Glomerular endothelial cell (primary cell): ENCODE data around the gene TTC28. TPM values are rescaled to one million over a fixed set of nuclear protein-coding genes. Genes with fewer than 3 reads are reported as not detected.
"Not testable (repeated sequence)": the region's sequence is repeated elsewhere in the genome, so short reads cannot be mapped to it uniquely, and the experiment has no call there.

ENCODE experiments used
- DNase-seq: peaks from one replicate; pipeline ENCODE4 v3.0.0-alpha.2; 2011; ENCODE audit warnings: low read depth, low spot score; ENCODE audit errors: extremely low read depth
- total RNA-seq: library from RNA; depleted of rRNA; stranded (reverse); fragments of >200 nt; gene quantifications from 2 replicates; pipeline ENCODE4 v1.2.3, GENCODE V29; 2015

TTC28 gene
- total RNA-seq, 1 donor from 2014 or later, result 66.5 TPM

GRCh38 chr22:28678778-28679610 lies 646 bp downstream of the TTC28 start:
- not testable (repeated sequence) for DNase-seq

GRCh38 chr22:28678170-28678569 lies 1.5 kb downstream of the TTC28 start:
- not testable (repeated sequence) for DNase-seq

- DNase-seq, result no peak
Measured at GRCh38 chr22:28674121-28674563, 5.5 kb downstream of the TTC28 start.

GRCh38 chr22:28670756-28671155 lies 8.9 kb downstream of the TTC28 start:
- no peak for DNase-seq

- DNase-seq, result no peak
Measured at GRCh38 chr22:28670161-28670560, 9.5 kb downstream of the TTC28 start.

GRCh38 chr22:28669387-28669786 lies 10.3 kb downstream of the TTC28 start:
- DNase-seq, result no peak

GRCh38 chr22:28663569-28663942 lies 16.1 kb downstream of the TTC28 start:
- not testable (repeated sequence) for DNase-seq

GRCh38 chr22:28658448-28658847 lies 21.2 kb downstream of the TTC28 start:
- DNase-seq, result no peak

GRCh38 chr22:28656181-28656580 lies 23.5 kb downstream of the TTC28 start:
- no peak for DNase-seq

- no peak for DNase-seq
Measured at GRCh38 chr22:28650463-28650862, 29.2 kb downstream of the TTC28 start.

GRCh38 chr22:28648792-28649191 lies 30.8 kb downstream of the TTC28 start:
- no peak for DNase-seq

- no peak for DNase-seq
Measured at GRCh38 chr22:28647216-28647615, 32.4 kb downstream of the TTC28 start.

GRCh38 chr22:28639321-28639720 lies 40.3 kb downstream of the TTC28 start:
- DNase-seq, result no peak

GRCh38 chr22:28637225-28637624 lies 42.4 kb downstream of the TTC28 start:
- no peak for DNase-seq

- DNase-seq, result no peak
Measured at GRCh38 chr22:28630177-28630574, 49.5 kb downstream of the TTC28 start.

- no peak for DNase-seq
Measured at GRCh38 chr22:28629420-28630176, 50.0 kb downstream of the TTC28 start.

- no peak for DNase-seq
Measured at GRCh38 chr22:28628766-28629165, 50.9 kb downstream of the TTC28 start.

GRCh38 chr22:28627791-28628190 lies 51.8 kb downstream of the TTC28 start:
- DNase-seq, result no peak

GRCh38 chr22:28620244-28620922 lies 59.3 kb downstream of the TTC28 start:
- no peak for DNase-seq

- no peak for DNase-seq
Measured at GRCh38 chr22:28619236-28619635, 60.4 kb downstream of the TTC28 start.

GRCh38 chr22:28615423-28615822 lies 64.2 kb downstream of the TTC28 start:
- DNase-seq, result not testable (repeated sequence)
